HK-2 (cell line): ENCODE data around the gene DUS2.

Source experiments
- DNase-seq: peaks from one replicate; pipeline ENCODE4 v3.0.0-alpha.2; 2018; ENCODE audit not compliant: unreplicated experiment

Gene DUS2

DNA sequence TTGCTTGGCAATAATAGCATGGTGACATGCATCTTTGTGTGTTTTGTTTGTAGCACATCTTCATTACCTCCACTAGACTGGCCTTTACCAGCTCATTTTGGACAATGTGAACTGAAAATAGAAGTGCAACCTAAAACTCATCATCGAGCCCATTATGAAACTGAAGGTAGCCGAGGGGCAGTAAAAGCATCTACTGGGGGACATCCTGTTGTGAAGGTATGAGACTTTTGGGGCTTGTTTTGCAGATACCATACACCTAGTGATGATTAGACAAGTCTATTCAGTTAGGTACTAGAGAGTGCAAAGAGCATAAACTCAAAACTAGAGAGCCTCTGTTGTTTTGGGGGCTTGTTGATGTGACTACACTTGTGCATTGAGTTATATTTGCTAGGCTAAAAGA lies 103.3 kb downstream of the DUS2 start:
- DNase-seq = no peak

DNA sequence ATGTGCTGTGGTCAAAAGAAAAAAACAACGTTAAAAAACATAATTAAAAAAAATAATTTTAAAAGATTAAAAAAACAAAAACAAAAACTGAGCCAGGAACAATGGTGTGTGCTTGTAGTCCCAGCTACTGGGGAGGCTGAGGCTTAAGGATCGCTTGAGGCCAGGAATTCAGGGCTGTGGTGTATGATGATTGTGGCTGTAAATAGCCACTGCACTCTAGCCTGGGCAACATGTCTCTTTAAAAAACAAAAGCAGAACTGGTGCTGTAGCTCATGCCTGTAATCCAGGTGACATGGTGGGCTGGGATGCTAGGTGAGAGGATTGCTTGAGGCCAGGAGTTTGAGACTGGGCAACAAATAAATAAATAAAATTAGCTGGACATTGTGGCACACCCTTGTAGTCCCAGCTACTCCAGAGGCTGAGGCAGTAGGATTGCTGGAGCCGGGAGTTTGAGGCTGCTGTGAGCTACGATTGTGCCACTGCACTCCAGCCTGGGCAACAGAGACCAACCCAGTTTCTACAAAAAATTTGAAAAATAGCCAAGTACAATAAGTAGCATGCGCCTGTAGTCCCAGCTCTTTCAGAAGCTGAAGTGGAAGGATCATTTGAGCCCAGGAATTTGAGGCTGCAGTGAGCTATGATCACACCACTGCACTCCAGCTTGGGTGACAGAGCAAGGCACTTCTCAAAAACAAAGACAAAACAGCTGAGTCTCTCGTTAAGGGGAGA lies 105.7 kb downstream of the DUS2 start:
- DNase-seq = no peak
